BLaER1 treated with 17β-estradiol and CSF1 and Interleukin-3, amounts not matched to agents 10 nM and 100 nM (cell line): ENCODE measurements around the gene MARK2.

Source experiments
- H3K27ac ChIP-seq, 11 experiments: shearing (Covaris generic); formaldehyde crosslinking; 2 replicates each; pipeline ENCODE4 v1.8.1; 2022
- H3K27me3 ChIP-seq, 11 experiments: shearing (Covaris generic); formaldehyde crosslinking; 2 replicates each; pipeline ENCODE4 v1.8.1; 2022
- H3K36me3 ChIP-seq, 11 experiments: shearing (Covaris generic); formaldehyde crosslinking; 2 replicates each; pipeline ENCODE4 v1.8.1; 2022
- H3K4me1 ChIP-seq, 10 experiments: shearing (Covaris generic); formaldehyde crosslinking; 2 replicates each; pipeline ENCODE4 v1.8.1; 2022
- H3K4me2 ChIP-seq, 11 experiments: shearing (Covaris generic); formaldehyde crosslinking; 2 replicates each; pipeline ENCODE4 v1.8.1; 2022
- H3K4me3 ChIP-seq, 10 experiments: shearing (Covaris generic); formaldehyde crosslinking; 2 replicates each; pipeline ENCODE4 v1.8.1; 2022
- H3K9ac ChIP-seq, 11 experiments: shearing (Covaris generic); formaldehyde crosslinking; 2 replicates each; pipeline ENCODE4 v1.8.1; 2022
- H3K9me3 ChIP-seq, 11 experiments: shearing (Covaris generic); formaldehyde crosslinking; replicated peaks in 1 of 11; 2 replicates each; pipeline ENCODE4 v1.8.1; 2022
- H4K20me1 ChIP-seq, 11 experiments: shearing (Covaris generic); formaldehyde crosslinking; 2 replicates each; pipeline ENCODE4 v1.8.1; 2022
- Cebpa-rat ChIP-seq, 11 experiments: shearing (Covaris generic); IDR thresholded peaks; 2 replicates each; pipeline ENCODE4 v1.8.1; 2022

Gene MARK2

DNA sequence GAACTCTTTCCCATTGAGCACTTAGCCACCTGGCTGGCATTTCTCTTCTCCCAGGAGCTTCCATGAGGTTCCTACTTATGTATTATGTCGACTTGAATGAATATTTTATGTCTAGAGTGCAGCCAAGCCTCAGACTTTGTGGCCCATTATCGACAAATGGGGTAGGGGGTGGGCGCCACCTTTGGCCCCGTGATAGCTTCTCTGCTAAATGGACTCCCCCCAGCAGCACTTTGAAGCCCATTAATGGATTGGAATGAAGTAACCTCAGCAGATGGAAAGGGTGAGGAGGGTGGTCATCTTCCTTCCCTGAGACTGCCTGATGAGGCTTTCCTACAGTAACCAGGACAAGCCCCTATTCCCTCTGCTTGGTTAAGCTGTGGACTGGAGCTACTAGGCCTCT, 5.9 kb downstream of the MARK2 start:
- Histone ChIP-seq H3K27ac (peak overlapping the region in 6 of 11 experiments; percentile 2 to 54 (median 22); a peak in 8 of 22 replicates), H3K36me3 (peaks cover 20 to 79% (median 58%) of the 10 kb centered on the region in 11 experiments), H4K20me1 (peaks cover 94 to 100% (median 98%) of the 10 kb centered on the region in 11 experiments)

DNA sequence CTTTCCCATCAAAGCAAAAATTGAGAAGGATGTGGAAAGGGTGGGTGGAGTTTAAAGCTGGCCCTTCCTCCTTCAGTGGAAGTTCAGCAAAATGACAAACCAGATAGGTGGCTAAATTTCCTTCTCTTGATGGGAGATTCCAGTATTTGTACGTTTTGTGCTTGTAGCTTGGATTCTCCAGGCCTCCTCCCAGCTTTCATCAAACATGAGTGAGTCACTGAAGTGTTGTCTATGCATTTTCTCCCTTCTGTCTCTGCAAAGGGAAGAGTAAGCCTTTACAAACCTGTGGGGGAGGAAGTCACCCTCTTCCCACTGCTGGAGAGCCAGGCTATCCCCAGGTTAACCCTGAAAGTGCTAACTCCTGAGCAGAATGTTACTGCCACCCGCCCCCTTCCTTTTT, 6.4 kb downstream of the MARK2 start:
- no peak for TF ChIP-seq Cebpa-rat (IDR thresholded peaks at IDR 0.05)
- Histone ChIP-seq H3K9ac (peak overlapping the region in 4 of 11 experiments; percentile 10 to 97 (median 26); a peak in 4 of 22 replicates), H3K36me3 (peaks cover 20 to 82% (median 60%) of the 10 kb centered on the region in 11 experiments), H3K4me2 (peak overlapping the region; percentile 27 to 99 (median 96); a peak in 21 of 22 replicates), H4K20me1 (peaks cover 94 to 100% (median 98%) of the 10 kb centered on the region in 11 experiments), H3K9me3 (no peaks in the 10 kb centered on the region), H3K4me1 (peaks cover 65 to 93% (median 70%) of the 10 kb centered on the region in 10 experiments), H3K4me3 (0 out of 20 replicates have a peak overlapping the region, but pooled peaks of 2 of the 10 experiments have one; percentile 0 to 6), H3K27ac (peak overlapping the region in 6 of 11 experiments; percentile 2 to 54 (median 22); a peak in 8 of 22 replicates), H3K27me3 (no peaks in the 10 kb centered on the region)

More for the DNA sequence above, 5.9 kb downstream of the MARK2 start:
- H3K4me2 ChIP-seq: peak overlapping the region; percentile 27 to 99 (median 96); a peak in 21 of 22 replicates
- peak overlapping the region in 3 of 10 experiments; percentile 0 to 10 (median 6); a peak in 1 of 20 replicates for H3K4me3 ChIP-seq
- peaks cover 69 to 88% (median 72%) of the 10 kb centered on the region in 10 experiments for H3K4me1 ChIP-seq
- H3K9ac ChIP-seq: peak overlapping the region in 7 of 11 experiments; percentile 10 to 97 (median 23); a peak in 4 of 22 replicates
- H3K9me3 ChIP-seq: no peaks in the 10 kb centered on the region
- H3K27me3 ChIP-seq: no peaks in the 10 kb centered on the region
- TF ChIP-seq Cebpa-rat (IDR thresholded peaks at IDR 0.05): no peak

DNA sequence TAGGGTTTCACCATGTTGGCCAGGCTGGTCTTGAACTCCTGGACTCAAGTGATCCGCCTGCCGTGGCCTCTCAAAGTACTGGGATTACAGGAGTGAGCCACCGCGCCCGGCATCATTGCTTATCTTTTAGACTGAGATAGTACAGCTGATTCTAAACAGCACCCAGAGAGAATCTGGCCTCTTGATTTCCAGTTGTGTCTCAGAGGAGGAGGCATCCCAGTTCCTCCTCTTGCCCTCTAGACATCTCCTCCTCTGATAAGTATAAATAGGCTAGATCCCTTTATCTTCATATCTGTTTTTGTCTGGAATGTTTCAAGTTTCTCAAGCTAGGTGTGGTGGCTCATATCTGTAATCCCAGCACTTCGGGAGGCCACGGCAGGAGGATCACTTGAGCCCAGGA, 7.0 kb downstream of the MARK2 start:
- peaks cover 94 to 100% (median 98%) of the 10 kb centered on the region in 11 experiments for H4K20me1 ChIP-seq

DNA sequence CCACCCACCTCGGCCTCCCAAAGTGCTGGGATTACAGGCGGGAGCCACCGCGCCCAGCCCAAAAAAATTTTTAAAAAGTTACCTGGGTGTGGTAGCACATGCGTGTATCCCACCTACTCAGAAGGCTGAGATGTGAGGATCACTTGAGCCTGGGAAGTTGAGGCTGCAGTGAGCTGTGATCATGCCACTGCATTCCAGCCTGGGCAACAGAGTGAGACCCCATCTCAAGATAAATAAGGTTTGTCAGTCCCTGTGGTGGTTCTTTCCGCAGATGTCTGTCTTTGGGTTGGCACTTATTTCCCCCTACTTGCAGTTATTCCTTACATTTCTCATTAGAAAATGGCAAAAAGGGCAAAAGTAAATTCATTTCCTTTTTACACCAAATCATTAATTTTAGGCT, 8.0 kb downstream of the MARK2 start:
- Histone ChIP-seq H3K9ac (peak overlapping the region in 2 of 11 experiments; percentile 24 to 28; a peak in 1 of 22 replicates), H4K20me1 (peaks cover 92 to 100% (median 98%) of the 10 kb centered on the region in 11 experiments), H3K27me3 (no peaks in the 10 kb centered on the region), H3K4me1 (peaks cover 65 to 95% (median 72%) of the 10 kb centered on the region in 10 experiments), H3K36me3 (peaks cover 24 to 81% (median 66%) of the 10 kb centered on the region in 11 experiments), H3K4me2 (peak overlapping the region in 4 of 11 experiments; percentile 1 to 96 (median 22); a peak in 3 of 22 replicates), H3K27ac (0 out of 22 replicates have a peak overlapping the region, but pooled peaks of 2 of the 11 experiments have one; percentile 6 to 7), H3K4me3 (no peak overlapping the region), H3K9me3 (no peaks in the 10 kb centered on the region)
- no peak for TF ChIP-seq Cebpa-rat (IDR thresholded peaks at IDR 0.05)

More for the DNA sequence above, 7.0 kb downstream of the MARK2 start:
- Histone ChIP-seq H3K4me2 (peak overlapping the region in 7 of 11 experiments; percentile 95 to 99 (median 96); a peak in 13 of 22 replicates), H3K27ac (peak overlapping the region in 2 of 11 experiments; percentile 10 to 53; a peak in 3 of 22 replicates), H3K27me3 (no peaks in the 10 kb centered on the region), H3K36me3 (peaks cover 26 to 88% (median 65%) of the 10 kb centered on the region in 11 experiments), H3K4me3 (no peak overlapping the region), H3K9ac (peak overlapping the region in 1 of 11 experiments; percentile 10; a peak in 1 of 22 replicates), H3K4me1 (peaks cover 65 to 95% (median 72%) of the 10 kb centered on the region in 10 experiments), H3K9me3 (no peaks in the 10 kb centered on the region)
- no peak for TF ChIP-seq Cebpa-rat (IDR thresholded peaks at IDR 0.05)

DNA sequence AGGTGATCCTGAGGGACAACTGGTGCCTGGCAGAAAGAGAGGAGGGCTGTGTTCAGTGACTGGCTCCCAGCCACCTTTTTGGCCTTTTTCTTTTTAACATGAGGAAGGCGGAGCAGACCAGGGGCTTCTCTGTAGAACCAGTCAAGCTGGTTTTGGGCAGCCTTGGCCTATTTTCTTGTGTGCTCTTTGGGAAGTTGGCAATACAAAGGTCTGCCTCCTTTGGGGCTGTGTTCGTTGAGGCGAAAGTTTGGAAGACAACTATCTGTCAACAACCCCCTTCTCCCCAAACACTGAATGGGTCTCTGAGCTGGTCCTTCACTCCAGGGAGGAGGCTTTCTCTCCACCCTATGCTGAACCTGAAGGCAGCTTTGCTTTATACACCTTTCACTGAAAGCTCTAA, 8.5 kb downstream of the MARK2 start:
- peaks cover 61 to 95% (median 68%) of the 10 kb centered on the region in 10 experiments for H3K4me1 ChIP-seq
- H3K9me3 ChIP-seq: no peaks in the 10 kb centered on the region
- H3K9ac ChIP-seq: peak overlapping the region in 3 of 11 experiments; percentile 5 to 28 (median 24); a peak in 3 of 22 replicates
- H3K4me2 ChIP-seq: peak overlapping the region in 8 of 11 experiments; percentile 1 to 35 (median 13); a peak in 9 of 22 replicates
- peaks cover 88 to 99% (median 97%) of the 10 kb centered on the region in 11 experiments for H4K20me1 ChIP-seq
- H3K36me3 ChIP-seq: peaks cover 19 to 76% (median 62%) of the 10 kb centered on the region in 11 experiments
- no peak for TF ChIP-seq Cebpa-rat (IDR thresholded peaks at IDR 0.05)
- 0 out of 22 replicates have a peak overlapping the region, but pooled peaks of 4 of the 11 experiments have one; percentile 1 to 17 (median 6) for H3K27ac ChIP-seq
- H3K27me3 ChIP-seq: no peaks in the 10 kb centered on the region
- H3K4me3 ChIP-seq: no peak overlapping the region

DNA sequence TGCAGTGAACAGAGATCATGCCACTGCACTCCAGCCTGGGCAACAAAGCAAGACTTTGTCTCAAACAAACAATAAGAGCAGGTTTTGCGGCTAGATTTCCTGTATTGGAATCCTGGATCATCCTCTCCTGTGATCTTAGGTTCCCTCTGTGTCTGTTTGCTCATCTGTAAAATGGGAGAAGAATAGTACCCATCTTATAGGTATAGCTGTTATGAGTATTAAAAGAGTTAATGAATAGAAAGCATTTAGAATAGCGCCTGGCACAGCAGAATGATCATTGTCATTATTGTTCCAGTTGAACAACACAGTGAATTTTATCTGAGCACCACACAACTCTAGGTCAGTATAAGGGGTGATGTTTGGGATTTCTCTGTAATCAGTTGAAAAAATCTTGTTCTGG, 10.8 kb downstream of the MARK2 start:
- H3K27ac ChIP-seq: no peak overlapping the region
- H3K9ac ChIP-seq: no peak overlapping the region

DNA sequence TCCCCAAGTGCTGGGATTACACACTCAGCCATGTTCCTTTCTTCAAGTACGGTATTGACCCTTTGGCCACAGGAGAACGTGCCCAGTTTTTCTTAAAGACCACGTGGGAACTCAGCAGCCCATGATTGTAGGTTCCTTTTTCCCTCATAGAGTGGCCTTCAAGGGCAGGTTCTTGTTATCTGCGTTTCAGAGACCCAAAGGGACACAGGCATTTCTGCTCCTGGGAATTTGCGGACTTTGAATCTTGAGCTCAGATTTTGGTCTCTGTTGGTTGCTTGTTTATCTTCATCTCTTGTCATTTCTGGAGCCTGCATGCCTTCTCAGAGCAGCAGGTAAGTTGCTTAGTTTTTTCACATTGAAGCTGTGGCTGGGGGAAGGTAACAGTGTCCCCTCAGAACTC, 12.0 kb downstream of the MARK2 start:
- peak overlapping the region; percentile 59 to 81 (median 73) for H3K4me2 ChIP-seq

More for the DNA sequence above, 10.8 kb downstream of the MARK2 start:
- Histone ChIP-seq H3K4me3 (no peak overlapping the region), H3K4me2 (no peak overlapping the region), H3K9me3 (no peaks in the 10 kb centered on the region), H4K20me1 (peaks cover 71 to 98% (median 95%) of the 10 kb centered on the region in 11 experiments), H3K27me3 (no peaks in the 10 kb centered on the region), H3K4me1 (peaks cover 37 to 95% (median 52%) of the 10 kb centered on the region in 10 experiments), H3K36me3 (peaks cover 14 to 75% (median 57%) of the 10 kb centered on the region in 11 experiments; a peak in 21 of 22 replicates)
- TF ChIP-seq Cebpa-rat (IDR thresholded peaks at IDR 0.05): no peak

DNA sequence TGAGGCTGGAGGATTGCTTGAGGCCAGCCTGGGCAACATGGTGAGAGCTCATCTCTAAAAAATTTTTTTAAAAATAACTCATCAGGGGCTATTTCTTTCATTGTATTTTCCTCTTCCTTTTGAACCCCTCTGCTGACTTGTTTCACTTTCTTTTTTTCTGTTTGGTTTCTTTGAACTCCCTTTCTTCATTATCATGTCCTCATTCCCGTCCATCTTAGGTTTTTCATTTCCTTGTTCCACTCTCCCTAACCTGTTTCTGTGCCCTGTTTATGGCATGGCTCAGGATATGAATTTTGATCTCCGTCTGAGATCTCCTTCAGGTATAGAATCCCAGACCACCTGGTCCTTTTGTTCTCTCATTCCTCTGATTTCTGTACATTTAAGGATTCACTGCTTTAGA, 12.5 kb downstream of the MARK2 start:
- Histone ChIP-seq H4K20me1 (peaks cover 64 to 98% (median 89%) of the 10 kb centered on the region in 11 experiments), H3K4me2 (peak overlapping the region; percentile 59 to 81 (median 73)), H3K36me3 (peaks cover 22 to 70% (median 47%) of the 10 kb centered on the region in 11 experiments; a peak in 20 of 22 replicates), H3K4me3 (peak overlapping the region in 3 of 10 experiments; percentile 5 to 14 (median 6); a peak in 4 of 20 replicates), H3K9ac (peak overlapping the region in 10 of 11 experiments; percentile 17 to 56 (median 44); a peak in 17 of 22 replicates), H3K27ac (peak overlapping the region in 10 of 11 experiments; percentile 8 to 71 (median 44); a peak in 16 of 22 replicates), H3K9me3 (no peaks in the 10 kb centered on the region), H3K4me1 (peaks cover 26 to 95% (median 41%) of the 10 kb centered on the region in 10 experiments), H3K27me3 (no peaks in the 10 kb centered on the region)
- TF ChIP-seq Cebpa-rat (IDR thresholded peaks at IDR 0.05): no peak

More for the DNA sequence above, 12.0 kb downstream of the MARK2 start:
- peaks cover 69 to 98% (median 89%) of the 10 kb centered on the region in 11 experiments for H4K20me1 ChIP-seq
- H3K4me1 ChIP-seq: peaks cover 26 to 95% (median 41%) of the 10 kb centered on the region in 10 experiments
- peaks cover 22 to 75% (median 50%) of the 10 kb centered on the region in 11 experiments; a peak in 21 of 22 replicates for H3K36me3 ChIP-seq
- H3K27ac ChIP-seq: peak overlapping the region in 10 of 11 experiments; percentile 8 to 71 (median 44); a peak in 15 of 22 replicates
- H3K4me3 ChIP-seq: peak overlapping the region in 3 of 10 experiments; percentile 5 to 14 (median 6); a peak in 4 of 20 replicates
- H3K27me3 ChIP-seq: no peaks in the 10 kb centered on the region
- no peaks in the 10 kb centered on the region for H3K9me3 ChIP-seq
- TF ChIP-seq Cebpa-rat (IDR thresholded peaks at IDR 0.05): no peak
- H3K9ac ChIP-seq: peak overlapping the region in 10 of 11 experiments; percentile 17 to 56 (median 44); a peak in 14 of 22 replicates
